Left ventricle myocardium inferior (tissue), 1 donor: ENCODE data around the gene MIGA2. TPM values are rescaled to one million over a fixed set of nuclear protein-coding genes. Genes with fewer than 3 reads are reported as not detected.
"Not testable (repeated sequence)": the region's sequence is repeated elsewhere in the genome, so short reads cannot be mapped to it uniquely, and the experiment has no call there.

ENCODE experiments used
- DNase-seq: peaks from one replicate; pipeline ENCODE4 v3.0.0-alpha.2; 2020
- H3K27ac ChIP-seq: fragments of 200-600 bp; replicated peaks from 2 replicates; pipeline ENCODE4 v1.8.0; 2021
- H3K27me3 ChIP-seq: fragments of 200-600 bp; 2 replicates; pipeline ENCODE4 v1.8.0; 2021; ENCODE audit warnings: low read depth
- H3K36me3 ChIP-seq: fragments of 200-600 bp; 2 replicates; pipeline ENCODE4 v1.8.0; 2021
- H3K4me1 ChIP-seq: fragments of 200-600 bp; 2 replicates; pipeline ENCODE4 v1.8.0; 2021
- H3K4me3 ChIP-seq: fragments of 200-600 bp; 2 replicates; pipeline ENCODE4 v1.8.0; 2021; ENCODE audit warnings: mild to moderate bottlenecking, moderate library complexity
- H3K9me3 ChIP-seq: fragments of 200-600 bp; replicated peaks from 2 replicates; pipeline ENCODE4 v1.8.0; 2021
- CTCF ChIP-seq: fragments of 200-600 bp; IDR thresholded peaks from 2 replicates; pipeline ENCODE4 v1.8.0; 2021; ENCODE audit warnings: antibody characterized with exemption, mild to moderate bottlenecking, borderline replicate concordance
- intact Hi-C: fragments of 100-400 bp; cut with micrococcal nuclease; formaldehyde crosslinking; loops from one replicate; pipeline ENCODE4 v1.11.0; 2022
- total RNA-seq: library from RNA; stranded (reverse); fragmentation: NEBNext Ultra II Directional; extraction: Animal tissue kit (Norgen Biotek cat#: 25700); gene quantifications from one replicate; pipeline ENCODE4 v1.2.1, GENCODE V29; 2021
- donor health status: DM: no; HTN: yes; CAD: no; lungs with severe emphysema.

The MIGA2 gene
- total RNA-seq, 1 donor from 2014 or later = 35.6 TPM

DNA sequence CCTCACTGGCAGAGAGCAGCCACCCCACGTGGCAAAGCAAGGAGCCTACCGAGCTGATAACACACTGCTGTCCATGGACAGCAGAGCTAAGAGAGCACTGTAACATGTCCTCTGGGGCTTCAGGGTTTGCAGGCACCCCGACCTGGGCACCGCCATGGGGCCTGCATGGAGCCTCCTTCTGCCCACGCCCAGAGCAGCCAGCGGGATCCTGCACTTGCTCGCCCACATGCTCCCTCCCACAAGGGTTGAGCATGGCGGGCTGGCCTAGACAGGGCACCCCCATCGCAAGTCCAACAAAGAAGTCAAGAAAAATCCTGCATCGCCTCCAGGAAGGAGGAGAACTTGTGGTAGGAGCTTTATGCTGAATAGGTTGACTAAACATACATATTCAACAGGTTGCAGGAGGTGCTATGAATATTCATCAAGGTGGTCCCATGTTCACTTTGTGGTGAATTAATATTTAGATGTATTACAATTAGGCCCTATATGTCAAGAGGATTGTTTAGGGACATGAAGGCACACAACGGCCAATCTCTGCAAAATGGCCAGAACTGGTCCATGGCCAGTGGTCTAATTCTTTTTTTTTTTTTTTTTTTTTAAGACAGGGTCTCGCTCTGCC lies 3.8 kb upstream of the MIGA2 start:
- Histone ChIP-seq H3K27ac (no peak overlapping the region), H3K4me3 (no peak overlapping the region), H3K27me3 (no peaks in the 10 kb centered on the region), H3K9me3 (no peaks in the 10 kb centered on the region), H3K36me3 (no peaks in the 10 kb centered on the region), H3K4me1 (peaks cover 32% of the 10 kb centered on the region)
- no peak for TF ChIP-seq CTCF
- no peak for DNase-seq
- intact Hi-C loops = no loop called here

DNA sequence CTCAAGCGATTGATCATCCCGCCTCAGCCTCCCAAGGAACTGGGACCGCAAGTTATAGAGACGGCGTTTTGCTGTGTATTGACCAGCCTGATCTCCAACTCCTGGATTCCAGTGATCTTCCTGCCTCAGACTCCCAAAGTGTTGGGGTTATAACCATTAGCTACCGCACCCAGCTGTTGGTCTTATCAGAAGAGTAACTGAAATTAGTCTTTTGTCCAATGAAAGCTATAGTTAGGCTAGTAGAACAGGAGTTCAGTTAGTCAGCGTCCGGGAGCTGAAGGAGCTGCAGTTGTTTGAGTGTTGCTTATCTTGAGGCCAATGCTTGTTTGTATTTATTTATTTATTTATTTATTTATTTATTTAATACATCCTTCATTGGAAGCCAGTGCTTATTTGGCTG lies 3.2 kb upstream of the MIGA2 start:
- Histone ChIP-seq H3K27ac (no peak overlapping the region), H3K4me3 (no peak overlapping the region), H3K36me3 (no peaks in the 10 kb centered on the region), H3K9me3 (no peaks in the 10 kb centered on the region), H3K4me1 (peaks cover 35% of the 10 kb centered on the region), H3K27me3 (no peaks in the 10 kb centered on the region)
- no peak for TF ChIP-seq CTCF
- intact Hi-C loops = no loop called here
- no peak for DNase-seq

- H3K27me3 ChIP-seq, DNase-seq, intact Hi-C loops, H3K9me3 ChIP-seq, H3K36me3 ChIP-seq: not testable (repeated sequence)
- Histone ChIP-seq H3K27ac (peak overlapping the region; percentile 92), H3K4me3 (peak overlapping the region; percentile 100), H3K4me1 (peaks cover 47% of the 10 kb centered on the region)
These were observed 588 bp upstream of the MIGA2 start for GRCh38 chr9:129035838-129036237.

DNA sequence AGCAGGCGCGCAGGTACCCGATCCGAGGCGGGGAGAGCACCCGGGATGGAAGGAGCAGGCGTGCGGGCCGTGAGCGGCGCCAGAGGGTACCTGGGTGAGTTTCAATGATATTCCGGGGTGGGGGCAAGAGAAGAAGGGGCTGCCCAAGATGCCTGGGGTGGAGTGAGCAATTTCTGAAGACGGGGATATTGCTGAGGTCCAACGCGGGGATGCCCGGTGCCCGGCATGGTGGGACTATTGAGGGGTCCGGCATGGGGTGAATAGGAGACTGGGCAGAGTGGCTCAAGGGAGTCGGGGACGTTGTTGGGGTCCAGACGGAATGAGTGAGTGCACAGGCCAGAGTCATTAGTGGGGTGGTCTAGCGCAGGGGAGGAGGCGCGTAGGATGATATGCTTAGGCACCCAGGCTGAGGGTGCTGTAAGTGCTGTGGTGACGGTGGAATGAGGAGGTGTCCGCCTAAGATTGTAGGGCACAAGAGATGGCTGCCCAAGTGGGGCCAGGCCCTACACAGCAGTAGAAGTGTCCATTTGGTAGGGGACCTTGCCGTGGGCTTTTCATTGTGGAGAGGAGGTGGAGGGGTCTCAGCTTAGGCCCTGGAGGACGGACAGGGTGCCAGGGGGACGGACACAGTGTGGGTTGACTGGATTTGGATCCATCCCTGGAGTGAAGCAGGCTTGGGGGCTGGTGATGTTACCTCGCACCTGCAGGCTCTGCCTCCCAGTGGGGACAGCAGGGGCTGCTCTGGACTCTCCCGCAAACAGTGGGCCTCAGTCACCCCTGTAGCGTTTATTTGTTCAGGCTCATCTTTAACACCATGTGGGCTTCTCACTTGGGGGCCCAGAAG lies 719 bp downstream of the MIGA2 start:
- H3K36me3 ChIP-seq = peaks cover 21% of the 10 kb centered on the region
- H3K9me3 ChIP-seq = no peaks in the 10 kb centered on the region
- H3K27me3 ChIP-seq = no peaks in the 10 kb centered on the region
- peak overlapping the region; percentile 100 for H3K4me3 ChIP-seq
- no peak for TF ChIP-seq CTCF
- peaks cover 47% of the 10 kb centered on the region for H3K4me1 ChIP-seq
- intact Hi-C loops = no loop called here
- peak overlapping the region; percentile 92 for H3K27ac ChIP-seq
- DNase-seq = no peak

DNA sequence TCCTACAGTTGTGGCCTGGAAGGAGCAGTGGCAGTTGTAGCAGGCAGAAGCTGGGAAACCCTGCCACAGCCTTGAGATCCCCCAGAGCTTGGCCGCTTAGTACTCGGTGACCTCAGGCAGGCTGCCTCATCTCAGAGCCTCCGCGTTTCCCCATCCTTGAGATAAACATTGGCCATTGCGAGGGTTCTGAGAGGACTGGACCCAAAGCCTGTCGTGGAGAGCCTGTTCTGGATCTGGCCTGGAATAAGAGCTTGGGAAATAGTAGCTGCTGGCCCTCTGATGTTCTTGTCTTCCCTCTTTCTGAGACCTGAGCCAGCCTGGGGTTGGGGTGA lies 1.3 kb downstream of the MIGA2 start:
- TF ChIP-seq CTCF = no peak
- H3K27me3 ChIP-seq = no peaks in the 10 kb centered on the region
- peak overlapping the region; percentile 92 for H3K27ac ChIP-seq
- H3K4me1 ChIP-seq = peaks cover 47% of the 10 kb centered on the region
- no peak for DNase-seq
- peak overlapping the region; percentile 100 for H3K4me3 ChIP-seq
- intact Hi-C loops = no loop called here
- peaks cover 27% of the 10 kb centered on the region for H3K36me3 ChIP-seq
- H3K9me3 ChIP-seq = no peaks in the 10 kb centered on the region
